Measurements from ENCODE around the gene OR2AT4. TPM values are rescaled to one million over a fixed set of nuclear protein-coding genes. Genes with fewer than 3 reads are reported as not detected.

Gene OR2AT4
- total RNA-seq (2014; rRNA removed; shearing (Covaris generic)): not detected in 2 replicates

- DNase-seq (ENCODE audit: low read depth): no peak
Observed at GRCh38 chr11:75096456-75097172, at the start of gene OR2AT4. Gene OR2AT4 (minus strand): TSS chr11:75096876.

- DNase-seq (ENCODE audit: low read depth): no peak
Observed at GRCh38 chr11:75145972-75146519, 49.4 kb upstream of the OR2AT4 start.

- DNase-seq (ENCODE audit: low read depth): no peak
Observed at GRCh38 chr11:75145196-75145971, 48.7 kb upstream of the OR2AT4 start.

- no peak for DNase-seq (ENCODE audit: low read depth)
Observed at GRCh38 chr11:75144716-75145014, 48.0 kb upstream of the OR2AT4 start.

DNA sequence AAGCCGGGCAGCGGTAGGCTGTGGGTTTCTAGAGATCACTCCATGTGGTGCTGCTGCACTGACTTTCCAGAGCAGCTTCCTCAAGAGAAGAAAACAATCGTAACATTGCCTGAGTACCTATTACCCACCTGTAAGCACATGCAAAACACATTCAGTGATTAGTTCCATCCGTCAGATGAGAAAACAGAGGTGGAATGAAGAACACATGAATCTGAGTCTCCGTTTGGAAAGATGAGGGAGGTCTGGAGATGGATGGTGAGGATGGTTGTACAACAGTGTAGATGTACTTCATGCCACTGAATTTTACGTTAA is 46.7 kb upstream of the OR2AT4 start:
- no peak for DNase-seq (ENCODE audit: low read depth)

DNA sequence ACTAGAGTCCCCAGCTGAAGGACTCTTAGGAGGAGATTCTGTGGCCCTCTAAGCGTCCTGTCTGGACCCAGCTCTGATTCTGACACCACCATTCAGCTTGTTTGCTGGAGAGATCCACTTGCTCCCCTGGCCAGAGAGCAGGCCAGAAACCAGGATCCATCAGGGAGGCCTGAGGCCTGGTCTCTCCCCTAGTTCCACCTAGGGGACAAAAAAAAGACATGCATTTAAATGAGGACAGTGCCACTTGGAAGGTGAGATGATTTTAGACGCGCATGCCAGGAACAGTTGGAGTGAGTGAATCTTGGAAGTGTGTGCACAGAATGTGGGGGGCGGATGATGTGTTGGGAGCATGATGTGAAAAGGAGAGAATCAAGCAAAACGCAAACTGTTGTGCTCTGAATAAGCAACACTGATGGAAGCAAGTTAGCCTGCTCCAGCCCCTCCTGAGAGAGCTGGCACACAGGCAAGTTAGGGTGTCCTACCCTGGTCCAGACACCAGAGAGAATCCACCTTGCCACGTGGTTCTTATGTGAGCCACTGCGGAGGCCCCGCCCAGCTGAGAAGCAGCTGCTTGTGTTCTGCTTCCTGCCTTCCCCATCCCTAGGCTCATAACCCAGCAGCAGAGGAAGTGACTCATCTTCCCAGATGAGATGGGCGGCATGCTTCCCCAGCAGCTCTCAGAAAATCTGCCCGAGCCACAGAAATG is 46.2 kb upstream of the OR2AT4 start:
- peak; percentile 95 for DNase-seq (ENCODE audit: low read depth)

DNA sequence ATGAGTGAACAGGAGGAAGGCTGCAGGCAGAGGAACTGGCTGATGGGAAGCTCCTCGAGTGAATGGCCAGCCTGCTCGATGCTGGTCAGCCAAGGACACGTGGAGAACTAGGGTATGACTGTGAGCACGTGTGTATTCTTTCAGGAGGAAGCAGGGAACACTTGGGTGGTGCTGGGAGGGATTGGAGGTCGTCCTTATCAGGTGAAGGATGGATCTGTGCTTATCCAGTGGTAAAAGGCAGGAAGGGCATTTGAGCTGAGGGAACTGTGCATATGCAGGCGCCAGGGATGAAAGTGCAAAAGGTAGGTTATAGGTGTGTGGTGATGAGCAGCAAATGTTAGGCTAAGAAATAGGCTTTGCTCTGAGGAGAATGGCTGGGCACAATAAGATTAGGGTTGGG is 44.5 kb upstream of the OR2AT4 start:
- DNase-seq (ENCODE audit: low read depth): no peak

GRCh38 chr11:75140269-75141138 is 43.8 kb upstream of the OR2AT4 start:
- no peak for DNase-seq (ENCODE audit: low read depth)

DNA sequence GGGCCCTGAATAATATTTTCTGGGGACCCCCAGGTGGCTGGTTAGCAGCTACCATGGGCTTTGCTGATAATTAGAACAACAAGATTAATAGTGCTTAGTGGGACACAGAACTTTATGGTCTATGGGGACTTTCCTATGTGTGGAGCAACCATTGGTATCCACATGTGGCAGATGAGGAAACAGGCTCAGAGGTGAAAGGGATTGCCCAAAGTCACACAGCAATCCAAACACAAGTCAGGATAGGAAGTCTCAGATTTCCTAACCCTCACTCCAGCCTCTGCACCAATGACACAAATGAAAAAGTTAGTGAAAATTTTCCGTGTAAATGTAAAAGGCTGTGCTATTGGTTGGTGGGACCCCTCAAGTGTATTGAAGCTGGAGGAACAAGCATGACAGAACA is 39.0 kb upstream of the OR2AT4 start:
- DNase-seq (ENCODE audit: low read depth): no peak

DNA sequence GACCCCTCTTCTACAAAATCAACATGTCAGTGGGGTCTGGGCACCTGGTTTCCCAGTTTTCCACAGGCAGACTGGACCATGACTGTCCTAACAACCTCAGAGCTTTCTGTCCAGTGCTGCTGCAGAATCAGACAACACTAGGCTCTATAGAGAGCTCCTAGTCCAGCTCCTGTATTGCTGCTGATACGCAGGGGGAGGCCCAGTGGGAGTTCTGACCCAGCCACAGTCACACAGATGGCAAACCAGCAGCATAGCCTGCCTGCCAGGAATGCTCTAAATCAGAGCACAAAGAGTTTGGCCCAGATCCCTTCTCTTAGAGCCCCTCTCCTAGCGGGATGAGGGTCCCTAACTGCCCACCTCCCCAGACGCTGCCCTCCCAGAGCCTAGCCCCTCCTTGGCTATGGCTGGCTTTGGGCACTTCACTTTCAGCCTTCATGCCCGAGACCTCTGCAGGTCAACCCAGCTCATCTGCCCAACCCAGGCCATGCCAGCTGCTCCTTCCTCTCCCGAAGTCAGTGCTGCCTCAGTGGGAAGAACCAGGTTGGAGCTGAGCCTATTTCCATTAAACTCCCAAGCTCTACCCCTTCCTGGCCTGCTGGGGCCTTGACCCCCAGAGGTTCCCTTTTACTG is 38.5 kb upstream of the OR2AT4 start:
- no peak for DNase-seq (ENCODE audit: low read depth)

DNA sequence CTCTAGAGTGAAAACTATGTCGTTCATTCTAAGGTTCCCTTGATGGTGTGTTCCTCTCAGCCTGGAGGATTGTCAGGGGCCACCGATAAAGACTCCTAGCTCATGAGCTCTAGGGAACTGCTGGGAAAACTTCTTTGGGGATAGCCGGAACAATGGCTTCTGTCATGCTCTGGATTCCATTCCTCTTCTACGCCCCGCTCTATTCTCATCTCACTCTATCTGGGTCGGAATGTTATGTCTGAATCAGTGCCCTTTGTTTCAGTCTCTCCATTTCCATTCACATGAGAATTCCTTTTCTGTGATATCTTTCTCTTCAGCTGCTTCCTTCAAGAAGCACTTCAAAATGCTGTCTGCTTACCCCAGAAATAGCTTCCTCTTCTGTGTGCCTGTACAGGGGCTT is 37.3 kb upstream of the OR2AT4 start:
- no peak for DNase-seq (ENCODE audit: low read depth)

DNA sequence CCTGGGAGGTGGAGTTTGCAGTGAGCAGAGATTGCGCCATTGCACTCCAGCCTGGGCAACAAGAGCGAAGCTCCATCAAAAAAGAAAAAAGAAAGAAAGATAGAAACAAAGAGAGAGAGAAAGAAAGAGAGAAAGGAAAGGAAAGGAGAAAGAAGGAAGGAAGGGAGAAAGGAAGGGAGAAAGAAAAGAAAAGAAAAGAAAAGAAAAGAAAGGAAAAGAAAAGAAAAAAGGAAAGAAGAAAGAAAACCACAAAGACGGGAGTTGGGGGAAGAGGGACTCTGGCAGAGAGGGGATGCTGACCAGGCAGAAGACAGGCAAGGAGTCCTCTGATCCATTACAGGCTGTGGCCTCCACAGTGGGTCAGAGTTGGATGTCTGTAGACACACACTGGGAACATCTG is 35.4 kb upstream of the OR2AT4 start:
- DNase-seq (ENCODE audit: low read depth): no peak

GRCh38 chr11:75126564-75126963 is 29.9 kb upstream of the OR2AT4 start:
- no peak for DNase-seq (ENCODE audit: low read depth)

DNA sequence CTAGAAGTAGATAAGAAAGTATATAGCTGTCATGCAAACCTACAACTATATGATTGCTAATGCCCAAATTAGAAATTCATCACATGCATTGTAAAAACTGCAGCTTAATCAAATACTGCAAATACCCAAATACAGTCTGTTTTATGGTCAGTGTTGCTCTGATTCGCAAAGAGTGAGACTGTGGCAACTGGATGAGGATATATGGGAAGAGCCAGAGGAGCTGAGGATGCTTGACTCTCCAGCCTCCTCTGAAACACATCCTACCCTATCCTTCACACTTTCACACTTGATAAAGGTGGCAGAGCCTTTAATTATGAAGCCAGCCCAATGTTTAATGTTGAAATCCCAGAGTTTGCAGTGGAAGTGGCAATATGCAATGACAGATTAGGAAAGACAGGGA is 21.9 kb upstream of the OR2AT4 start:
- no peak for DNase-seq (ENCODE audit: low read depth)

- DNase-seq (ENCODE audit: low read depth): no peak
Observed at GRCh38 chr11:75114465-75114864, 17.8 kb upstream of the OR2AT4 start.

DNA sequence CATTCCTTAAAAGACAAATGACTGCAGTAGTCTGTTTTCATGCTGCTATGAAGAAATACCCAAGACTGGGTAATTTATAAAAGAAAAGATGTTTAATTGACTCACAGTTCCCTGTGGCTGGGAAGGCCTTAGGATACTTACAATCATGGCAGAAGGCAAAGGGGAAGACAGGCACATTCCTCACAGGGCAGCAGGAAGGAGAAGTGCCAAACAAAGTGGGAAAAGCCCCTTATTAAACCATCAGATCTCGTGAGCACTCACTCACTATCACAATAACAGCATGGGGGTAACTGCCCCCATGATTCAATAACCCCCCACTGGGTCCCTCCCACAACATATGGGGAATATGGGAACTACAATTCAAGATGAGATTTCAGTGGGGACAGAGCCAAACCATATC is 16.4 kb upstream of the OR2AT4 start:
- DNase-seq (ENCODE audit: low read depth): no peak

DNA sequence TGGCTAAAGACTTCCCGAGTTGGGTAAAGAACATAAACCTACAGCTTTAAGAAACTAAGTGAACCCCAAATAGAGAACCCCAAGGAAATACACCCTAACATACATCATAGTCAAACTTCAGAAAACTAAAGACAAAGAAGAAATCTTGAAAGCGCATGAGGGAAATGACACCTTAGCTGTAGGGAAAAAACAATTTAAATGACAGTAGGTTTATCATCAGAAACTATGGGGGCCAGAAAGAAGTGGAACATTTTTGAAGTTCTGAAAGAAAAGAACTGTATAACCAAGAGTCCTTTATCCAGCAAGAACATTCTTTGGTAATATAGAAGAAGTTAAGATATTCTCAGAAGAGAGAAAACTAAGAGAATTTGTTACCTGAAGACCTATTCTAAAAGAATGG is 15.5 kb upstream of the OR2AT4 start:
- DNase-seq (ENCODE audit: low read depth): no peak

GRCh38 chr11:75107187-75107586 is 10.5 kb upstream of the OR2AT4 start:
- DNase-seq (ENCODE audit: low read depth): peak; percentile 73

- DNase-seq (ENCODE audit: low read depth): peak; percentile 14
Observed at GRCh38 chr11:75105967-75106681, 9.4 kb upstream of the OR2AT4 start.

- DNase-seq (ENCODE audit: low read depth): peak; percentile 70
Observed at GRCh38 chr11:75105462-75105925, 8.8 kb upstream of the OR2AT4 start.

Data from M059J (cell line).